Activated CD4-positive, CD25-positive, alpha-beta regulatory T cell (primary cell): ENCODE measurements around the gene IFNA14.
"Not testable (repeated sequence)": the region's sequence is repeated elsewhere in the genome, so short reads cannot be mapped to it uniquely, and the experiment has no call there.

Experiments used
- DNase-seq, 4 experiments: peaks; one replicate each; lab custom pipeline; 2025; lab: John Stamatoyannopoulos, UW

Gene IFNA14

DNA sequence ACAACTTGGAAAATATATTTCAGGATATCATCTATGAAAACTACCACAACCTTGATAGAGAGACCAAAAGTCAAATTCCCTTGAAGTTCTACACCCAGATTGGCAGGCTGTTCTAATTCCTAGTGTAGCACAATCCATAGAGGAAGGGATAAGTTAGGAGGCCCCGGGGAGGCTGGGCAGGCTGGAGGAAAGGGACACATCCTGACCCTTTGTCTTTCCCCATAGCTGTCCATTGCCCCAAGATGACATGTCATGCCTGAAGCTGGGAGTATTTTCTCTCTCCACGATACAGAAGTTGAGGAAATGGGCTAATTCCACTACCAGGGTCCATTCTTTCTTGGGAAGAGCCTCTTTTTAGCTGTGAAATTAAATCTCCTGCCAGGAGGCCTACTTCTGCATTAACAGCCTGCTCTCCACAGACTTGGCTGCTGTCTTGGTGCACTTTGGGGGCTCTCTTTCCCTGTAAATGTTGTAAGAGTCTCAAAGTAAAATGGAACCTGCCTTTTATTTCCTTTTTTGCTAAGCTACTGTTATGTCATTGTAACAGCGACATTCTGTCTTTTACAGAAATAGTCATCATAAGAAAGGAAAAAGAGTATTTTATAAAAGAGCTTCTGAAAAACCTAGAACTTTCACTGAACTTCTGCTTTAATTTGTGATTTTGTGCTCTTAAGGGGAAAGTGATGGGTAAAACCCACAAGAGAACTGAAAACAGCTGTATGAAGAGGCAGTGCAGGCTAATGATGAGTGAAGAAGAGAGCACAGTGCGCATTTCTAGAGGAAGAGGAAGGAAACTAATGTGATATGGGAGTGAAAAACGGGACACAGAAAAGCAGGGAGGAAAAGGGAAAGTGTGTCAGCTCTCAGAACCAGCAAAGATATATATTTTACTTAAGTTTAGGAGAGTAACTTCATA is 26.1 kb downstream of the IFNA14 start:
- not testable (repeated sequence) for DNase-seq

DNA sequence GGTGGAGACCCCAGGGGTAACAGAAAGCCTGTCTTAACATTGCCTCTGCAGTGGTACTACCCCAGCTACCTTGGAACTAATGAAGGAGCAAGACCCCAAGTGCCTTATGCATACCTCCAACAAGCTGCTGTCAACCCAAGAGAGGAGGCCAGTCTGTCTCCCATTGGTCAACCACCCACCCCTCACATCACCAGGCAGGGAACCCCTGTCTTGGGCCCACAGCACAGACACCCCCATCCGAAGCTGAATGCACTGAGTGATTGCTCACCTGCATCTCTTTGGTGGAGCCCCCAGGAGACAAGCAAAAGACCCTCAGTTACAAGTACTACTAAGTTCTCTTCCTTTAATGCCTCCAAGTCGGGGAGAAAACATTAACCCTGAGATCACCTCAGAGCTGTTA is 27.6 kb downstream of the IFNA14 start:
- DNase-seq = not testable (repeated sequence)

DNA sequence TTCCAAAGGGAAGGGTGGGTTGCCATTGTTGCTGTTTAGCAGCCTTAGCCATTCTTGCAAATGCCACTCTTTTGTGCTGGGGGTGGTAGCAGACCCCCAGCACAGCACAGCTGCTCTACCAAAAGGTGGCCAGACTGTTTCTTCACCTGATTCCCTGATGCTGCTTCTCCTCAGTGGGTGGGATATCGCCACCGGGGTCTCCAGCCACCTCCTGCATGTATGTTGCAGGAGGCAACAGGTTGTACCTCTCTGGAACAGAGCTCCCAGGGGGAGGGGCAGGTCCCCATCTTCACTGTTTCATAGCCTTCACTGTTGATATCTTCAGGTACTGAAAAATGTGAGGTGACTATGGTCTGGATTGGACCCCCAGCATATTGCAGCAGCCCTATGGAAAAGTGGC is 29.0 kb downstream of the IFNA14 start:
- DNase-seq = not testable (repeated sequence)

DNA sequence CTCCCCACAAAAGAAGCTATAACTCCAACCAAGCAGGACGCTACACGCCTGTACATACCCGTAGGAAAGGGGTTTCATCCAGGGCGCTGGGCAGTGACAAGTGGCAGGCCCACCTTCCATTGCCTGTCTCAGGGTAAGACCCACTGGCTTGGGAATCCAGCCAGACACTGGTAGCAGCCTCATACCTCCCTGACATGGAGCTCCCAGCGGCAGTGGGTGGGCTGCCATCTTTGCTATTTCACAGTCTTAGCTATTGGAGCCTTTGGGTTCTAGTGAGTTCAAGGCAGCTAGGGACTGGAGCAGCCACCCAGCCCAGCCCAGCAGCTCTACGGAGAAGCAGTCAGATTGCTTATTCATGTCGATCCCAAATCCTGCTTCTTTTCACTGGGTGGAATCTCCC is 29.5 kb downstream of the IFNA14 start:
- DNase-seq = no peak

DNA sequence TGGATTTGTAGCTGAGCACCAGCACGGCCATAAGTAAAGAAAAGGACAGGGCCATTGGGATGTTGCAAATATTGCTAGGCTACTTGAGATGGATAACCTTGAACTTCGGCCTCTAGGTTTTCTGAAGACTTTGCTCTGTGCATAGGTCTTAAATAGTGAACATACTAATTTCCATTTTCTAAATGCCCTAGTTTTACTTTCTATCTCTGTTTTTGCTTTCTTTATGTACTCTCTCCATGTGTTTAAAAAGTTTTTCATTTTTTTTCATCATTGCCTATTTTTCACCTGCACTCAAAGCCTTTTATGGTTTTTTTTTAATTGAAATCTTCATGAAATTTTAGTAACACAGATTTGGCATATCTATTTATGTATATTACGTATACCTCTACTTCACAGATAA is 32.8 kb downstream of the IFNA14 start, which contains the start of gene IFNA10:
Gene IFNA10 (minus strand): TSS at position 101 of the 400 bp plus-strand sequence. CDS start 46 bp downstream, at position 55.
- not testable (repeated sequence) for DNase-seq

DNA sequence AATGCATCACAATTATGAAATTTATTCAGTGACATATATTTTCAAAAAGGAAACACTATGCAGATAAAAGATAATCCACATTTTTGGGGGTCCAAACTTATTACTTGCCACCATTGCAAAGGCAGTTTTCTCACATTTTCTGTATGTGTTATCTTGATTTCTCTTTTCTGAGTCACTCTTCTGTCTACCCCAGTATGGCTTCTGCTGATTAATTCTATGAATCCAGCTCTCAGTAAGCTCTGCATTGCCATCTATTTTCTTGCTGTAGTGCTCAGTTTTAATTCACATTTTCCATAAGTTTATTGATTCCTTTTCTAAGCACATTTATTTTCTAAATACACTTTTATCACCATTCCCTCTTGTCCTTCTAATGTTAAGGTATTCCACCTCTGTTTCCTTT is 34.6 kb downstream of the IFNA14 start:
- no peak for DNase-seq

DNA sequence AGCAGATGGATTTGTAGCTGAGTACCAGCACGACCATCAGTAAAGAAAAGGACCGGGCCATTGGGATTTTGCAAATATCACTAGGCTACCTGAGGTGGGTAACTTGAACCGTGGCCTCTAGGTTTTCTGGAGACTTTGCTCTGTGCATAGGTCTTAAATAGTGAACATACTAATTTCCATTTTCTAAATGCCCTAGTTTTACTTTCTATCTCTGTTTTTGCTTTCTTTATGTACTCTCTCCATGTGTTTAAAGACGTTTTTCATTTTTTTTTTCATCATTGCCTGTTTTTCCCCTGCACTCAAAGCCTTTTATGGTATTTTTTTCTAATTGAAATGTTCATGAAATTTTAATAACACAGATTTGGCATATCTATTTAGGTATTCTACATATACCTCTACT is 37.7 kb downstream of the IFNA14 start, which contains the start of gene IFNA7:
Gene IFNA7 (minus strand): TSS at position 101 of the 400 bp plus-strand sequence. CDS start 40 bp downstream, at position 61.
- DNase-seq = not testable (repeated sequence)

DNA sequence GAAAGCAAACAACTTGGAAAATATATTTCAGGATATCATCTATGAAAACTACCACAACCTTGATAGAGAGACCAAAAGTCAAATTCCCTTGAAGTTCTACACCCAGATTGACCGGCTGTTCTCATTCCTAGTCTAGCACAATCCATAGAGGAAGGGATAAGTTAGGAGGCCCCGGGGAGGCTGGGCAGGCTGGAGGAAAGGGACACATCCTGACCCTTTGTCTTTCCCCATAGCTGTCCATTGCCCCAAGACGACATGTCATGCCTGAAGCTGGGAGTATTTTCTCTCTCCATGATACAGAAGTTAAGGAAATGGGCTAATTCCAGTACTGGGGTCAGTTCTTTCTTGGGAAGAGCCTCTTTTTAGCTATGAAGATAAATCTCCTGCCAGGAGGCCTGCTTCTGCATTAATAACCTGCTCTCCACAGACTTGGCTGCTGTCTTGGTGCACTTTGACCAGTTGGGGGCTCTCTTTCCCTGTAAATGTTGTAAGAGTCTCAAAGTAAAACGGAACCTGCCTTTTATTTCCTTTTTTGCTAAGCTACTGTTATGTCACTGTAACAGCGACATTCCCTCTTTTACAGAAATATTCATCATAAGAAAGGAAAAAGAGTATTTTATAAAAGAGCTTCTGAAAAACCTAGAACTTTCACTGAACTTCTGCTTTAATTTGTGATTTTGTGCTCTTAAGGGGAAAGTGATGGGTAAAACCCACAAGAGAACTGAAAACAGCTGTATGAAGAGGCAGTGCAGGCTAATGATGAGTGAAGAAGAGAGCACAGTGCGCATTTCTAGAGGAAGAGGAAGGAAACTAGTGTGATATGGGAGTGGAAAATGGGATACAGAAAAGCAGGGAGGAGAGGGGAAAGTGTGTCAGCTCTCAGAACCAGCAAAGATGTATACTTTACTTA is 44.7 kb downstream of the IFNA14 start:
- not testable (repeated sequence) for DNase-seq
